OCI-LY3 (cell line): Measurements from ENCODE around the gene BRICD5.
"Not testable (repeated sequence)": the region's sequence is repeated elsewhere in the genome, so short reads cannot be mapped to it uniquely, and the experiment has no call there.

ENCODE experiments used
- H2AFZ ChIP-seq: fragments of 200-600, 300-600 bp; shearing (Covaris generic); 2 replicates; pipeline ENCODE4 v1.6.0; 2014; ENCODE audit warnings: antibody characterized with exemption, low read depth, low read length
- H3K27ac ChIP-seq: fragments of 200-600, 300-600 bp; sonication (generic); 2 replicates; pipeline ENCODE4 v1.5.1; 2014; ENCODE audit warnings: mild to moderate bottlenecking, low read length, moderate library complexity, mixed read lengths
- H3K27me3 ChIP-seq: fragments of 200-600, 300-600 bp; sonication (generic); 2 replicates; pipeline ENCODE4 v1.6.1; 2014; ENCODE audit warnings: low read depth, low read length, mixed read lengths
- H3K36me3 ChIP-seq: fragments of 200-600, 300-600 bp; sonication (generic); replicated peaks from 2 replicates; pipeline ENCODE3; 2014; ENCODE audit warnings: low read depth, low read length, mixed read lengths
- H3K4me1 ChIP-seq: fragments of 300-600, 200-600 bp; sonication (generic); 2 replicates; pipeline ENCODE4 v1.6.1; 2014; ENCODE audit warnings: low read length, mixed read lengths
- H3K4me2 ChIP-seq: fragments of 200-600, 300-600 bp; sonication (generic); 2 replicates; pipeline ENCODE4 v1.6.1; 2014; ENCODE audit warnings: low read length, mixed read lengths
- H3K4me3 ChIP-seq: fragments of 300-600, 200-600 bp; sonication (generic); 2 replicates; pipeline ENCODE4 v1.5.1; 2014; ENCODE audit warnings: antibody characterized with exemption, mild to moderate bottlenecking, low read length, moderate library complexity
- H3K79me2 ChIP-seq: fragments of 300-600, 200-600 bp; shearing (Covaris generic); 2 replicates; pipeline ENCODE4 v1.6.1; 2014; ENCODE audit warnings: mild to moderate bottlenecking, low read length, mixed read lengths
- H3K9ac ChIP-seq: fragments of 300-600, 200-600 bp; shearing (Covaris generic); 2 replicates; pipeline ENCODE4 v1.6.0; 2014; ENCODE audit warnings: mild to moderate bottlenecking, low read length, moderate library complexity
- H3K9me3 ChIP-seq: fragments of 200-600, 300-600 bp; shearing (Covaris generic); 2 replicates; pipeline ENCODE4 v1.6.1; 2014; ENCODE audit warnings: low read length, mixed read lengths; ENCODE audit not compliant: insufficient read depth
- H4K20me1 ChIP-seq: fragments of 200-600, 300-600 bp; sonication (generic); 2 replicates; pipeline ENCODE4 v1.6.1; 2016; ENCODE audit warnings: low read length, mixed read lengths; ENCODE audit not compliant: insufficient read depth
- EZH2phosphoT487 ChIP-seq: fragments of 200-600 bp; shearing (Covaris generic); IDR thresholded peaks from 2 replicates; pipeline ENCODE4 v1.6.1; 2018; ENCODE audit warnings: antibody characterized with exemption, mixed run types, low read depth
- TF ChIP-seq, protein P1 (sequence below): fragments of 200-600, 300-600 bp; sonication (generic); IDR thresholded peaks from 2 replicates; pipeline ENCODE4 v1.5.1; 2014; ENCODE audit warnings: antibody characterized with exemption, low read length, low read depth

BRICD5 gene

DNA sequence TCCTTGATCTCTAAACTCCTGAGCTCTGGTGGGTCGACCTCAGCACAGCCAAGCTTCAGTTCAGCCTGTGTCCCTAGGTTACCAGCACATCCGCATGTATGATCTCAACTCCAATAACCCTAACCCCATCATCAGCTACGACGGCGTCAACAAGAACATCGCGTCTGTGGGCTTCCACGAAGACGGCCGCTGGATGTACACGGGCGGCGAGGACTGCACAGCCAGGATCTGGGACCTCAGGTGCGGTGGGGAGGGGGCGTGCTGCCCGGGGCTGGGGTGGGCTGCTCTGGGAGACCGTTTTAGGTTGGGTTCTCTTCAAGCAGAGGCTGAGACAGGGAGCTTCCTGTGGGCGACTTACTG lies 4.3 kb downstream of the BRICD5 start:
- Histone ChIP-seq H3K9ac (peak overlapping the region; percentile 78), H4K20me1 (no peaks in the 10 kb centered on the region), H3K27me3 (no peaks in the 10 kb centered on the region), H3K36me3 (peaks cover 15% of the 10 kb centered on the region), H3K79me2 (peaks cover 17% of the 10 kb centered on the region), H3K27ac (peak overlapping the region; percentile 70), H3K9me3 (no peaks in the 10 kb centered on the region), H2AFZ (no peak overlapping the region), H3K4me1 (peaks cover 13% of the 10 kb centered on the region), H3K4me3 (peak overlapping the region; percentile 83), H3K4me2 (peak overlapping the region; percentile 87)
- TF ChIP-seq EZH2phosphoT487: no peak
- TF ChIP-seq, protein P1, sequence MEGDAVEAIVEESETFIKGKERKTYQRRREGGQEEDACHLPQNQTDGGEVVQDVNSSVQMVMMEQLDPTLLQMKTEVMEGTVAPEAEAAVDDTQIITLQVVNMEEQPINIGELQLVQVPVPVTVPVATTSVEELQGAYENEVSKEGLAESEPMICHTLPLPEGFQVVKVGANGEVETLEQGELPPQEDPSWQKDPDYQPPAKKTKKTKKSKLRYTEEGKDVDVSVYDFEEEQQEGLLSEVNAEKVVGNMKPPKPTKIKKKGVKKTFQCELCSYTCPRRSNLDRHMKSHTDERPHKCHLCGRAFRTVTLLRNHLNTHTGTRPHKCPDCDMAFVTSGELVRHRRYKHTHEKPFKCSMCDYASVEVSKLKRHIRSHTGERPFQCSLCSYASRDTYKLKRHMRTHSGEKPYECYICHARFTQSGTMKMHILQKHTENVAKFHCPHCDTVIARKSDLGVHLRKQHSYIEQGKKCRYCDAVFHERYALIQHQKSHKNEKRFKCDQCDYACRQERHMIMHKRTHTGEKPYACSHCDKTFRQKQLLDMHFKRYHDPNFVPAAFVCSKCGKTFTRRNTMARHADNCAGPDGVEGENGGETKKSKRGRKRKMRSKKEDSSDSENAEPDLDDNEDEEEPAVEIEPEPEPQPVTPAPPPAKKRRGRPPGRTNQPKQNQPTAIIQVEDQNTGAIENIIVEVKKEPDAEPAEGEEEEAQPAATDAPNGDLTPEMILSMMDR: no peak

DNA sequence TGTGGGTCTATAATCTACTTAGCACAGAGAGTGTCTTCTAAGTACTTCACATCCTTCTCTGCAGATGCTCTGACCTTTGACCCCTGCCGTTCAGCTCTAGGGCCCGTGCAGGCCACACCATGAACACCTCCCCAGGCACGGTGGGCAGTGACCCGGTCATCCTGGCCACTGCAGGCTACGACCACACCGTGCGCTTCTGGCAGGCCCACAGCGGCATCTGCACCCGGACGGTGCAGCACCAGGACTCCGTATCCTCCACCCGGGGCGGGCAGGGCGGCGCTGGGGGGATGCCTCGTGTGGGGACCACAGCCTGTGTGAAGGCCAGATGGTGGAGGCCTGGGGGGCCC lies 4.7 kb downstream of the BRICD5 start:
- Histone ChIP-seq H3K36me3 (peaks cover 15% of the 10 kb centered on the region), H3K27ac (peak overlapping the region; percentile 70), H3K4me3 (peak overlapping the region; percentile 83), H3K9ac (peak overlapping the region; percentile 78), H3K27me3 (no peaks in the 10 kb centered on the region), H3K4me2 (peak overlapping the region; percentile 87), H4K20me1 (no peaks in the 10 kb centered on the region), H3K4me1 (peaks cover 13% of the 10 kb centered on the region), H3K79me2 (peaks cover 17% of the 10 kb centered on the region), H2AFZ (no peak overlapping the region), H3K9me3 (no peaks in the 10 kb centered on the region)
- no peak for TF ChIP-seq EZH2phosphoT487
- TF ChIP-seq, protein P1: no peak

DNA sequence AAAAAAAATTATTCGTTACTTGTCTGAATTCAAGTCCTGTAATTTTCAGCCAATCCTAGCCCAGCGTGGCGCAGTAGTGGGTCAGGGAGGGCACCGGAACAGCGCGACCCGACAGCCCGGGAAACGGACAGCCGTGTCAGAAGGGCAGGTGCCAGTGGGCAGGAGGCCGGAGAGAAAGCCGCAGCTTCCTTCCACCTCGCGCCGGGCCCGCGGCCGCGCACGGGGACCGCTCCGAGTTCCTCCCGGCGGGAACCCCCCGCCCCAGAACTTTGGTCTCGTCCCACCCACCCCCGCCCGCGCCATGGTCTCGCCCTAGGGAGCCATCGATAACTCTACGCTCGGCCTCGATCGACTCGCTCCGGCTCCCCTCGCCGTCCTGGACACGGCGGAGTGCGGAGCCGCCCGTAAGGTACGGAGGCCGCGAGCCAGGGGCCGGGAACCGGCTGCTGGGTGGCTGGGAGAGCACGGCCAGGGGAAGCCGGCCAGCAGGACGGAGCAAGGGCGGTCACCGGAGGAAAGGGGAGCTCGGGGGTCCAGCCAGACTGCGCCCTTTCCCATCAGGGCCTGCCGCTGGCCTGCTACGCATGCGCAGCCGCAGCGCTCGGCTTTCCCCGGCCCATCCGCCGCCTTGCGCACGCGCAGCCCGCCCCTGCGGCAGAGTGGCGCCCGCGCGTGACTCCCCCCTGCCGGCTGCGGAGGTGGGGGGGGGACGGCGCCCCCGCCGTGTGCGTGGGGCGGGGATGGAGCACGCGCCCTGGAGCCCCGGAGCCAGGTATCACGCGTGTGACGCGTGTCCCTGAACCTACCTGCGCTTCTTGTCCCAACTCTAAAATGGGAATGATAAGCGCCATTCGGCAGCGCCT lies 5.3 kb downstream of the BRICD5 start, which contains the start of gene MLST8:
TSS of gene MLST8 (plus strand) at position 351 of the 863 bp plus-strand sequence. CDS start 632 bp downstream, outside the sequence.
- TF ChIP-seq, protein P1: no peak
- no peak for TF ChIP-seq EZH2phosphoT487
- H2AFZ ChIP-seq: peak within 1 kb of the TSS; percentile 49
- 0 out of 2 replicates have a peak, but pooled peaks cover 2% of the 10 kb centered on the region for H3K27me3 ChIP-seq
- peak within 1 kb of the TSS; percentile 70 for H3K27ac ChIP-seq
- peaks cover 17% of the 10 kb centered on the region for H3K79me2 ChIP-seq
- no peaks in the 10 kb centered on the region for H3K9me3 ChIP-seq
- H3K9ac ChIP-seq: peak within 1 kb of the TSS; percentile 78
- peaks cover 13% of the 10 kb centered on the region for H3K4me1 ChIP-seq
- no peaks in the 10 kb centered on the region for H4K20me1 ChIP-seq
- H3K4me2 ChIP-seq: peak within 1 kb of the TSS; percentile 90
- H3K4me3 ChIP-seq: peak within 1 kb of the TSS; percentile 83
- H3K36me3 ChIP-seq: peaks cover 15% of the 10 kb centered on the region

DNA sequence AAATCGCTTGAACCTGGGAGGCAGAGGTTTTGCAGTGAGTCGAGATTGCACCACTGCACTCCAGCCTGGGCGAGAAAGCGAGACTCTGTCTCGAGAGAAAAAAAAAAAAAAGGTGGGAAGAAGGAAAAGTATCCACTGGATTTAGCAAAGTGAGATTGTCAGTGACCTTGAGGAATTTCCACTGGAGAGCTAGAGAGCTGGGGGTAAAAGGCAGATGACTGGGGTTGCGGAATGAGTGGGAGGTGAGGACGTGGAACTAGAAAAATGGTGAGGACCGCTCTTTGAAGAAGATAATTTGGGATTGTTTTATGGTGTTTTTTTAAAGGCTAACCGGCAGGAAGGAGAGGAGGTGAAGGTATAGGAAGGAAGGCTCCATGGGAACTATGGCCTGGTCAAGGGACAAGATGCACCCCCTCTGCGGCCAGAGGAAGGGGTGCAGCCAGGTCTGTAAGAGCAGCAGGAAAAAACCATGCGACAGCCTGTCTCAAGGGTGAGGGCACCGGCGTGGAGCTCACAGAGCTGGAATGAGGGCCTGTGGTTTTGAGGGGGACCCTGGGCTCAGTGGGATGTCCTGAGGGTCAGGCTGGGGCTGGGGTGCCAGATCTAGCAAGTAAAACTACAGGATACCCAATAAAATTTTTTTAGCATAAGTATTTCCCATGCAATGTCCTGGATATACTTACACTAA lies 6.1 kb downstream of the BRICD5 start:
- peak overlapping the region; percentile 78 for H3K9ac ChIP-seq
- H3K9me3 ChIP-seq: no peaks in the 10 kb centered on the region
- H3K4me2 ChIP-seq: peak overlapping the region; percentile 90
- peak overlapping the region; percentile 83 for H3K4me3 ChIP-seq
- H3K79me2 ChIP-seq: peaks cover 17% of the 10 kb centered on the region
- TF ChIP-seq, protein P1: no peak
- TF ChIP-seq EZH2phosphoT487: no peak
- no peaks in the 10 kb centered on the region for H4K20me1 ChIP-seq
- peaks cover 13% of the 10 kb centered on the region for H3K4me1 ChIP-seq
- peak overlapping the region; percentile 70 for H3K27ac ChIP-seq
- H3K27me3 ChIP-seq: 0 out of 2 replicates have a peak, but pooled peaks cover 6% of the 10 kb centered on the region
- peaks cover 15% of the 10 kb centered on the region for H3K36me3 ChIP-seq
- H2AFZ ChIP-seq: peak overlapping the region; percentile 49

DNA sequence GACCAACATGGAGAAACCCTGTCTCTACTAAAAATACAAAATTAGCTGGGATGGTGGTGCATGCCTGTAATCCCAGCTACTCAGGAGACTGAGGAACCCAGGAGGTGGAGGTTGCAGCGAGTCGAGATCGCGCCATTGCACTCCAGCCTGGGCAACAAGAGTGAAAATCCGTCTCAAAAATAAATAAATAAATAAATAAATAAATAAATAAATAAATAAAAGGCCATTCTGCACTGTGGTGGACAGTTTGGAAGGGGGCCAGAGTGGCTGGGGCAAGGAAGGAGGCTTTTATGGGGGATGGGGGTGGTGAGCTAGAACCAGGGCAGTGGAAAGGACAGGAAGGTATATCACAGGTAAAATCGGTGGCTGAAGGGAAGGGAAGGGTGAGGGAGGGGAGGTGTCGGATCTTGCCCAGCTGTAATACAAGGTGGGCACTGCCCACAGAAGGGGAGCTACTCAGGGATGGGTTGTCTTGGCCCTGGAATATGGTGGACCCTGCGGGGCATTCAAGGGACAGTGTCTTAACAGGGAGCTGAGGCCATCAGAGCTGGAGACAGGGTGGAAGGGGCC lies 7.5 kb downstream of the BRICD5 start:
- Histone ChIP-seq H3K36me3 (peaks cover 13% of the 10 kb centered on the region), H3K4me1 (peaks cover 13% of the 10 kb centered on the region), H3K27me3 (peaks cover 14% of the 10 kb centered on the region; the same call in 1 of the 2 replicates), H3K79me2 (peaks cover 17% of the 10 kb centered on the region)
- H3K9ac ChIP-seq, H3K4me3 ChIP-seq, H3K27ac ChIP-seq, H2AFZ ChIP-seq, H3K9me3 ChIP-seq, H4K20me1 ChIP-seq, H3K4me2 ChIP-seq: not testable (repeated sequence)
